SK-N-SH (cell line): Measurements from ENCODE around the gene CLDN3. TPM values are rescaled to one million over a fixed set of nuclear protein-coding genes. Genes with fewer than 3 reads are reported as not detected.

Experiments
- CTCF ChIA-PET: fragments of 300-600, 350-600 bp; formaldehyde crosslinking; extraction: SDS; loops from one replicate; lab custom pipeline; 2021; lab: Yijun Ruan, JAX
- POLR2A ChIA-PET: fragments of 350-600 bp; sonication (Branson Sonifier 250); formaldehyde crosslinking; extraction: SDS; loops from one replicate; lab custom pipeline; 2020; ENCODE audit warnings: antibody characterized with exemption, inconsistent platforms; lab: Yijun Ruan, JAX
- DNase-seq: peaks from one replicate; pipeline ENCODE4 v3.0.0; 2012
- H2AFZ ChIP-seq: fragments of 200-600 bp; sonication (generic); 2 replicates; pipeline ENCODE4 v1.8.1; 2016; ENCODE audit warnings: antibody characterized with exemption, mild to moderate bottlenecking, low read depth
- H3F3A ChIP-seq: fragments of 200-600 bp; sonication (generic); replicated peaks from 2 replicates; pipeline ENCODE3; 2016; ENCODE audit warnings: antibody characterized with exemption, mild to moderate bottlenecking; ENCODE audit not compliant: insufficient read depth
- H3K27ac ChIP-seq, 2 experiments: fragments of 200-500 bp in 1 of 2; fragments of 200-600 bp in 1 of 2; sonication (Bioruptor generic) in 1 of 2; sonication (generic), shearing (Covaris generic) in 1 of 2; 2 replicates each; pipeline versions ENCODE4 v1.5.1 to v1.6.1; 2014 to 2016; ENCODE audit warnings: low read depth in 2 of 2, inconsistent platforms in 1 of 2, low read length in 1 of 2, mild to moderate bottlenecking in 1 of 2, mixed read lengths in 1 of 2
- H3K27me3 ChIP-seq: fragments of 200-600 bp; sonication (generic), shearing (Covaris generic); 2 replicates; pipeline ENCODE4 v1.6.1; 2016; ENCODE audit warnings: mixed run types; ENCODE audit not compliant: insufficient read depth
- H3K36me3 ChIP-seq, 2 experiments: fragments of 200-500 bp in 1 of 2; fragments of 200-600 bp in 1 of 2; sonication (Bioruptor generic) in 1 of 2; sonication (generic) in 1 of 2; replicated peaks in 1 of 2; 2 replicates each; pipeline versions ENCODE3 to v1.5.1; 2014 to 2016; ENCODE audit warnings: low read length in 1 of 2, mild to moderate bottlenecking in 1 of 2; ENCODE audit not compliant: insufficient read depth in 2 of 2, control insufficient read depth in 1 of 2
- H3K4me1 ChIP-seq, 2 experiments: fragments of 200-500 bp in 1 of 2; fragments of 200-600 bp in 1 of 2; sonication (Bioruptor generic) in 1 of 2; sonication (generic), shearing (Covaris generic) in 1 of 2; 2 replicates each; pipeline versions ENCODE4 v1.5.1 to v1.6.1; 2014 to 2016; ENCODE audit warnings: low read depth in 1 of 2, low read length in 1 of 2, mixed run types in 1 of 2; ENCODE audit not compliant: insufficient read depth in 2 of 2, control insufficient read depth in 1 of 2
- H3K4me2 ChIP-seq: fragments of 200-600 bp; sonication (generic), shearing (Covaris generic); 2 replicates; pipeline ENCODE4 v1.6.1; 2017; ENCODE audit warnings: mixed run types
- H3K4me3 ChIP-seq, 2 experiments: fragments of 200-500 bp in 1 of 2; fragments of 200-600 bp in 1 of 2; sonication (Bioruptor generic) in 1 of 2; sonication (generic), shearing (Covaris generic) in 1 of 2; 2 replicates each; pipeline versions ENCODE4 v1.5.1 to v1.8.1; 2014 to 2016; ENCODE audit warnings: low read depth in 2 of 2, inconsistent platforms in 1 of 2, low read length in 1 of 2, mild to moderate bottlenecking in 1 of 2, mixed read lengths in 1 of 2, moderate library complexity in 1 of 2
- H3K79me2 ChIP-seq: fragments of 200-600 bp; sonication (generic); 2 replicates; pipeline ENCODE4 v1.8.1; 2017; ENCODE audit warnings: mild to moderate bottlenecking; ENCODE audit not compliant: insufficient read depth
- H3K9ac ChIP-seq: fragments of 200-600 bp; sonication (generic); 2 replicates; pipeline ENCODE4 v1.6.1; 2017; ENCODE audit warnings: mixed run types
- H3K9me2 ChIP-seq: fragments of 200-600 bp; sonication (generic); 2 replicates; pipeline ENCODE4 v1.6.1; 2017; ENCODE audit warnings: mixed run types
- H3K9me3 ChIP-seq: fragments of 200-600 bp; sonication (generic); 2 replicates; pipeline ENCODE4 v1.6.1; 2017; ENCODE audit warnings: mixed run types, mild to moderate bottlenecking, moderate library complexity
- H4K20me1 ChIP-seq: fragments of 200-600 bp; sonication (generic); 2 replicates; pipeline ENCODE4 v1.6.1; 2017; ENCODE audit warnings: mild to moderate bottlenecking, mixed run types; ENCODE audit not compliant: insufficient read depth
- ELF1 ChIP-seq: IDR thresholded peaks from 2 replicates; pipeline ENCODE4 v1.4.0; 2012
- EP300 ChIP-seq, 2 experiments: IDR thresholded peaks; 2 replicates each; pipeline versions ENCODE4 v1.4.0 to v1.6.1; 2012; ENCODE audit warnings: borderline replicate concordance in 1 of 2, low read depth in 1 of 2, low read length in 1 of 2
- EZH2phosphoT487 ChIP-seq: fragments of 200-600 bp; sonication (generic); IDR thresholded peaks from 2 replicates; pipeline ENCODE4 v1.6.1; 2017; ENCODE audit warnings: low read depth, mixed run types, mild to moderate bottlenecking, antibody characterized with exemption, moderate library complexity, borderline replicate concordance
- FOXJ3 ChIP-seq: sonication (generic); formaldehyde crosslinking; IDR thresholded peaks from 2 replicates; pipeline ENCODE4 v1.5.1; 2020; ENCODE audit warnings: mild to moderate bottlenecking, missing genetic modification reagents
- FOXM1 ChIP-seq: IDR thresholded peaks from 2 replicates; pipeline ENCODE4 v1.4.0; 2012; ENCODE audit warnings: low read depth, mild to moderate bottlenecking
- GABPA ChIP-seq: IDR thresholded peaks from 2 replicates; pipeline ENCODE4 v1.4.0; 2012; ENCODE audit warnings: low read depth, mild to moderate bottlenecking
- GATA2 ChIP-seq: sonication (generic); formaldehyde crosslinking; IDR thresholded peaks from 2 replicates; pipeline ENCODE4 v1.5.0; 2020; ENCODE audit warnings: mild to moderate bottlenecking, missing genetic modification reagents
- JUND ChIP-seq: IDR thresholded peaks from 2 replicates; pipeline ENCODE4 v1.4.0; 2012
- MEF2A ChIP-seq: IDR thresholded peaks from 2 replicates; pipeline ENCODE4 v1.4.0; 2012; ENCODE audit warnings: low read depth, borderline replicate concordance
- POLR2AphosphoS5 ChIP-seq: IDR thresholded peaks from 2 replicates; pipeline ENCODE4 v1.6.1; 2012; ENCODE audit warnings: low read depth, low read length
- RAD21 ChIP-seq: IDR thresholded peaks from 2 replicates; pipeline ENCODE4 v1.6.1; 2012; ENCODE audit warnings: mild to moderate bottlenecking, low read length
- RCOR1 ChIP-seq: fragments of 150-350 bp; IDR thresholded peaks from 2 replicates; pipeline ENCODE4 v1.6.1; 2017; ENCODE audit warnings: antibody characterized with exemption, low read length
- RFX5 ChIP-seq: IDR thresholded peaks from 2 replicates; pipeline ENCODE4 v1.6.1; 2012; ENCODE audit warnings: mild to moderate bottlenecking, improper control_type of control experiment, low read length
- RXRA ChIP-seq: IDR thresholded peaks from 2 replicates; pipeline ENCODE4 v1.4.0; 2012; ENCODE audit warnings: low read depth, mild to moderate bottlenecking, borderline replicate concordance
- SIN3A ChIP-seq: IDR thresholded peaks from 2 replicates; pipeline ENCODE4 v1.6.1; 2012; ENCODE audit warnings: low read depth, mild to moderate bottlenecking, low read length, moderate library complexity, borderline replicate concordance
- SMC3 ChIP-seq: IDR thresholded peaks from 2 replicates; pipeline ENCODE4 v1.6.1; 2012; ENCODE audit warnings: low read depth, low read length, improper control_type of control experiment
- TAF1 ChIP-seq: IDR thresholded peaks from 2 replicates; pipeline ENCODE4 v1.6.1; 2012; ENCODE audit warnings: low read depth, mild to moderate bottlenecking, low read length, moderate library complexity, borderline replicate concordance
- TEAD4 ChIP-seq: IDR thresholded peaks from 2 replicates; pipeline ENCODE4 v1.4.0; 2012; ENCODE audit warnings: mild to moderate bottlenecking, borderline replicate concordance; ENCODE audit not compliant: insufficient read depth
- YY1 ChIP-seq: IDR thresholded peaks from 2 replicates; pipeline ENCODE4 v1.4.0; 2012; ENCODE audit warnings: low read depth, mild to moderate bottlenecking
- WGBS: methylation state at CpG from one replicate; pipeline ENCODE4 v1.1.6; 2017; ENCODE audit warnings: low lambda C conversion rate; 5-methylcytosine and 5-hydroxymethylcytosine counted together
- polyA plus RNA-seq, 3 experiments: library from polyadenylated mRNA; depleted of rRNA; stranded (reverse); fragments of >200 nt; gene quantifications; 2 replicates each; pipeline ENCODE4 v1.2.3, GENCODE V29; 2012
- TF ChIP-seq, protein P1 (sequence below): fragments of 150-350 bp; IDR thresholded peaks from 2 replicates; pipeline ENCODE4 v1.6.1; 2017; ENCODE audit warnings: antibody characterized with exemption, low read length, low read depth, borderline replicate concordance
- TF ChIP-seq, protein P2 (sequence below): IDR thresholded peaks from 2 replicates; pipeline ENCODE4 v1.6.1; 2012; ENCODE audit warnings: mild to moderate bottlenecking, low read depth, low read length, moderate library complexity
- TF ChIP-seq, protein P3 (sequence below): IDR thresholded peaks from 2 replicates; pipeline ENCODE4 v1.4.0; 2012; ENCODE audit warnings: low read depth, borderline replicate concordance
- TF ChIP-seq, protein P4 (sequence below): IDR thresholded peaks from 2 replicates; pipeline ENCODE4; 2012
- TF ChIP-seq, protein P5 (sequence below): IDR thresholded peaks from 2 replicates; pipeline ENCODE4 v1.4.0; 2012; ENCODE audit warnings: low read depth

Gene CLDN3
- polyA plus RNA-seq, 1 of the 3 experiments (the other 2 are of a cell fraction) = 0.08 TPM

DNA sequence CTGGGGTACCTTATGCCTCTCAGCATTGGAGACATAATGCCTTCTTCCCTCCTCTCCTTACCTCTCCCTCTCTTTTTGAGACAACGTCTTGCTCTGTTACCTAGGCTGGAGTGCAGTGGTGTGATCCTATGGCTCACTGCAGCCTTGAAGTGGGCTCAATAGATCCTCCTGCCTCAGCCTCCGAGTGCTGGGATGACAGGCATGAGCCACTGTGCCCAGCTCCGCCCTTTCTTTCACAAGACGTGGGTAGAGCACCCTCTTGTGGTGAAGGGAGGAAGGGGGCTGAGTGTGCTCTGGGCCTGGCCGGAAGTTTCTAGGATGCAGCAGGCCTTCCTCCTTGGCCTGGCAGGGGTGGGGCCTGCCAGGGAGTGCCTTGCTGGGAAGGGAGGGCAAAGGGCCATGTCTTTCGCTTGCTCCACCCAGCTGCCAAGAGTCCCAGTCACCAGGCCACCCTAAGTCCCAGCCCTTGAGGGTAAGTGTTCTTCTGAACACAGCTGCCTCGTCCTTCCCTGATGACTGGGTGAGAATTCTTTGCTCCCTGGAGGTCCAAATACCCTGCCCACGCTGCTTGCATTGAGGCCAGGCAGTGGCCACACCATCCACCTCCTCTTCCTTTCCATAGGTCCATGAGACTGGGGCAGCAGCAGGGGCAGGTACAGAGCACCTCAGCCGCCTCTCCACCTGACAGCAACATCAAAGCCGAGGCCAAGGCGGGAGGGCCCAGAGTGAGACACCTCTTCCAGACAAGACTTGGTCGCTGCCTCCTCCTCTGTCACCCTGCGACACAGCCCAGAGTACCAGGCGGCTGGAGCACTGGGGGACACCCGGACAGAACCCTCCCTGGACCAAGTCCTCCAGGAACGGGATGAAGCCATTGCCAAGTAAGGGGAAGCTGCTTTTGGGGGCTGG, 35.2 kb downstream of the CLDN3 start:
- Histone ChIP-seq H3K27me3 (no peaks in the 10 kb centered on the region), H3K4me3 (no peak overlapping the region; a peak in 1 of 4 replicates), H3K36me3 (peaks cover 8 to 11% of the 10 kb centered on the region in 2 experiments), H4K20me1 (no peaks in the 10 kb centered on the region), H3K27ac (peak overlapping the region; percentile 65 to 67), H3K4me2 (peak overlapping the region; percentile 6; the same call in 1 of the 2 replicates), H3K9ac (no peak overlapping the region), H3K4me1 (peaks cover 7 to 13% of the 10 kb centered on the region in 2 experiments; a peak in 2 of 4 replicates), H2AFZ (no peak overlapping the region), H3K79me2 (peaks cover 28% of the 10 kb centered on the region; the same call in 1 of the 2 replicates), H3K9me3 (no peaks in the 10 kb centered on the region), H3K9me2 (no peaks in the 10 kb centered on the region), H3F3A (peaks cover 6% of the 10 kb centered on the region)
- CTCF ChIA-PET = interaction anchor here (0.6 to 12.8 kb wide), 55 partner anchors 10 to 414 kb away, joined by 3 to 272 read pairs (median 4); partner anchors contain the start of genes METTL27, MLXIPL, STX1A and VPS37D
- POLR2A ChIA-PET = interaction anchor here (0.6 to 1.2 kb wide), 5 partner anchors 10 to 299 kb away, joined by 3 to 5 read pairs (median 4); no protein-coding TSS in a partner anchor
- peak; percentile 89 for DNase-seq
- 55% methylated on average over 15 of the region's 16 CpGs for WGBS
- no peak for TF ChIP-seq RCOR1
- TF ChIP-seq ELF1 = peak; percentile 62
- TF ChIP-seq TEAD4 = no peak
- no peak for TF ChIP-seq JUND
- TF ChIP-seq SMC3 = peak; percentile 77
- TF ChIP-seq GABPA = peak; percentile 66
- peak; percentile 87 for TF ChIP-seq POLR2AphosphoS5
- no peak for TF ChIP-seq RFX5
- TF ChIP-seq, protein P1, sequence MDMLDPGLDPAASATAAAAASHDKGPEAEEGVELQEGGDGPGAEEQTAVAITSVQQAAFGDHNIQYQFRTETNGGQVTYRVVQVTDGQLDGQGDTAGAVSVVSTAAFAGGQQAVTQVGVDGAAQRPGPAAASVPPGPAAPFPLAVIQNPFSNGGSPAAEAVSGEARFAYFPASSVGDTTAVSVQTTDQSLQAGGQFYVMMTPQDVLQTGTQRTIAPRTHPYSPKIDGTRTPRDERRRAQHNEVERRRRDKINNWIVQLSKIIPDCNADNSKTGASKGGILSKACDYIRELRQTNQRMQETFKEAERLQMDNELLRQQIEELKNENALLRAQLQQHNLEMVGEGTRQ = no peak
- TF ChIP-seq, protein P2, sequence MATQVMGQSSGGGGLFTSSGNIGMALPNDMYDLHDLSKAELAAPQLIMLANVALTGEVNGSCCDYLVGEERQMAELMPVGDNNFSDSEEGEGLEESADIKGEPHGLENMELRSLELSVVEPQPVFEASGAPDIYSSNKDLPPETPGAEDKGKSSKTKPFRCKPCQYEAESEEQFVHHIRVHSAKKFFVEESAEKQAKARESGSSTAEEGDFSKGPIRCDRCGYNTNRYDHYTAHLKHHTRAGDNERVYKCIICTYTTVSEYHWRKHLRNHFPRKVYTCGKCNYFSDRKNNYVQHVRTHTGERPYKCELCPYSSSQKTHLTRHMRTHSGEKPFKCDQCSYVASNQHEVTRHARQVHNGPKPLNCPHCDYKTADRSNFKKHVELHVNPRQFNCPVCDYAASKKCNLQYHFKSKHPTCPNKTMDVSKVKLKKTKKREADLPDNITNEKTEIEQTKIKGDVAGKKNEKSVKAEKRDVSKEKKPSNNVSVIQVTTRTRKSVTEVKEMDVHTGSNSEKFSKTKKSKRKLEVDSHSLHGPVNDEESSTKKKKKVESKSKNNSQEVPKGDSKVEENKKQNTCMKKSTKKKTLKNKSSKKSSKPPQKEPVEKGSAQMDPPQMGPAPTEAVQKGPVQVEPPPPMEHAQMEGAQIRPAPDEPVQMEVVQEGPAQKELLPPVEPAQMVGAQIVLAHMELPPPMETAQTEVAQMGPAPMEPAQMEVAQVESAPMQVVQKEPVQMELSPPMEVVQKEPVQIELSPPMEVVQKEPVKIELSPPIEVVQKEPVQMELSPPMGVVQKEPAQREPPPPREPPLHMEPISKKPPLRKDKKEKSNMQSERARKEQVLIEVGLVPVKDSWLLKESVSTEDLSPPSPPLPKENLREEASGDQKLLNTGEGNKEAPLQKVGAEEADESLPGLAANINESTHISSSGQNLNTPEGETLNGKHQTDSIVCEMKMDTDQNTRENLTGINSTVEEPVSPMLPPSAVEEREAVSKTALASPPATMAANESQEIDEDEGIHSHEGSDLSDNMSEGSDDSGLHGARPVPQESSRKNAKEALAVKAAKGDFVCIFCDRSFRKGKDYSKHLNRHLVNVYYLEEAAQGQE = 0 out of 2 replicates have a peak, but pooled peaks have one; percentile 18
- TF ChIP-seq TAF1 = peak; percentile 34; the same call in 1 of the 2 replicates
- peak; percentile 91 for TF ChIP-seq SIN3A
- TF ChIP-seq, protein P3, sequence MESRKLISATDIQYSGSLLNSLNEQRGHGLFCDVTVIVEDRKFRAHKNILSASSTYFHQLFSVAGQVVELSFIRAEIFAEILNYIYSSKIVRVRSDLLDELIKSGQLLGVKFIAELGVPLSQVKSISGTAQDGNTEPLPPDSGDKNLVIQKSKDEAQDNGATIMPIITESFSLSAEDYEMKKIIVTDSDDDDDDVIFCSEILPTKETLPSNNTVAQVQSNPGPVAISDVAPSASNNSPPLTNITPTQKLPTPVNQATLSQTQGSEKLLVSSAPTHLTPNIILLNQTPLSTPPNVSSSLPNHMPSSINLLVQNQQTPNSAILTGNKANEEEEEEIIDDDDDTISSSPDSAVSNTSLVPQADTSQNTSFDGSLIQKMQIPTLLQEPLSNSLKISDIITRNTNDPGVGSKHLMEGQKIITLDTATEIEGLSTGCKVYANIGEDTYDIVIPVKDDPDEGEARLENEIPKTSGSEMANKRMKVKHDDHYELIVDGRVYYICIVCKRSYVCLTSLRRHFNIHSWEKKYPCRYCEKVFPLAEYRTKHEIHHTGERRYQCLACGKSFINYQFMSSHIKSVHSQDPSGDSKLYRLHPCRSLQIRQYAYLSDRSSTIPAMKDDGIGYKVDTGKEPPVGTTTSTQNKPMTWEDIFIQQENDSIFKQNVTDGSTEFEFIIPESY = no peak
- TF ChIP-seq, protein P4, sequence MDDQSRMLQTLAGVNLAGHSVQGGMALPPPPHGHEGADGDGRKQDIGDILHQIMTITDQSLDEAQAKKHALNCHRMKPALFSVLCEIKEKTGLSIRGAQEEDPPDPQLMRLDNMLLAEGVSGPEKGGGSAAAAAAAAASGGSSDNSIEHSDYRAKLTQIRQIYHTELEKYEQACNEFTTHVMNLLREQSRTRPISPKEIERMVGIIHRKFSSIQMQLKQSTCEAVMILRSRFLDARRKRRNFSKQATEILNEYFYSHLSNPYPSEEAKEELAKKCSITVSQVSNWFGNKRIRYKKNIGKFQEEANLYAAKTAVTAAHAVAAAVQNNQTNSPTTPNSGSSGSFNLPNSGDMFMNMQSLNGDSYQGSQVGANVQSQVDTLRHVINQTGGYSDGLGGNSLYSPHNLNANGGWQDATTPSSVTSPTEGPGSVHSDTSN = peak; percentile 81
- TF ChIP-seq EZH2phosphoT487 = no peak
- no peak for TF ChIP-seq YY1
- no peak for TF ChIP-seq FOXJ3 (CRISPR knock-in tag)
- TF ChIP-seq GATA2 (CRISPR knock-in tag) = no peak
- no peak for TF ChIP-seq RXRA
- TF ChIP-seq FOXM1 = no peak
- TF ChIP-seq, protein P5, sequence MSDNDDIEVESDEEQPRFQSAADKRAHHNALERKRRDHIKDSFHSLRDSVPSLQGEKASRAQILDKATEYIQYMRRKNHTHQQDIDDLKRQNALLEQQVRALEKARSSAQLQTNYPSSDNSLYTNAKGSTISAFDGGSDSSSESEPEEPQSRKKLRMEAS = peak; percentile 85
- peak; percentile 85 for TF ChIP-seq RAD21
- no peak for TF ChIP-seq MEF2A
- no peak for TF ChIP-seq EP300 (IDR thresholded peaks at IDR 0.05; ENCODE audit: borderline replicate concordance in 1 of 2, low read depth in 1 of 2, low read length in 1 of 2)
